Fibroblast of the conjunctiva (primary cell): ENCODE measurements around the gene NBPF1.
"Not testable (repeated sequence)": the region's sequence is repeated elsewhere in the genome, so short reads cannot be mapped to it uniquely, and the experiment has no call there.

Experiments
- DNase-seq: peaks from one replicate; pipeline ENCODE4 v3.0.0-alpha.2; 2010; ENCODE audit warnings: low read depth

Gene NBPF1

DNA sequence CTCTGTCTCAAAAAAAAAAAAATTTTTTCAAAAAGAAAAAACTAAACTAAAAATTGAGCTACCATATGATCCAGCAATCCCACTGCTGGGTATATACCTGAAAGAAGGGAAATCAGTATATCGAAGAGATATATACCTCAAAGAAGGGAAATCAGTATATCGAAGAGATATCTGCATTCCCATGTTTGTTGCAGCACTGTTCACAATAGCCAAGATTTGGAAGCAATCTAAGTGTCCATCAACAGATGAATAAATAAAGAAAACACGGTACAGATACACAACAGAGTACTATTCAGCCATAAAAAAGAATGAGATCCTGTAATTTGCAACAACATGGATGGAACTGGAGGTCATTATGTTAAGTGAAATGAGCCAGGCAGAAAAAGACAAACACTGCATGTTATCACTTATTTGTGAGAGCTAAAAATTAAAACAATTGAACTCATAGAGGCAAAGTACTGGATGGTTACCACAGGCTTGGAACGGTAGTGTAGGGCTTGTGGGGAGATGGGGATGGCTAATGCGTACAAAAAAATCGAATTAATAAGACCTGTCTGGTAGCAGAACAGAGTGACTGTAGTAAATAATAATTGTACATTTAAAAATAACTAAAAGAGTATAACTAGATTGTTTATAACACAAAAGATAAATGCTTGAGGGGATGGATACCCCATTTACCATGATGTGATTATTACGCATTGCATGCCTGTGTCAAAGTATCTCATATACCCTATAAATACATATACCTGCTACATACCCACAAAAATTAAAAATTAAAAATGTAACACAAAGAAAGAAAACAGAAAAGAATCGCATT is 28.0 kb upstream of the NBPF1 start:
- not testable (repeated sequence) for DNase-seq

DNA sequence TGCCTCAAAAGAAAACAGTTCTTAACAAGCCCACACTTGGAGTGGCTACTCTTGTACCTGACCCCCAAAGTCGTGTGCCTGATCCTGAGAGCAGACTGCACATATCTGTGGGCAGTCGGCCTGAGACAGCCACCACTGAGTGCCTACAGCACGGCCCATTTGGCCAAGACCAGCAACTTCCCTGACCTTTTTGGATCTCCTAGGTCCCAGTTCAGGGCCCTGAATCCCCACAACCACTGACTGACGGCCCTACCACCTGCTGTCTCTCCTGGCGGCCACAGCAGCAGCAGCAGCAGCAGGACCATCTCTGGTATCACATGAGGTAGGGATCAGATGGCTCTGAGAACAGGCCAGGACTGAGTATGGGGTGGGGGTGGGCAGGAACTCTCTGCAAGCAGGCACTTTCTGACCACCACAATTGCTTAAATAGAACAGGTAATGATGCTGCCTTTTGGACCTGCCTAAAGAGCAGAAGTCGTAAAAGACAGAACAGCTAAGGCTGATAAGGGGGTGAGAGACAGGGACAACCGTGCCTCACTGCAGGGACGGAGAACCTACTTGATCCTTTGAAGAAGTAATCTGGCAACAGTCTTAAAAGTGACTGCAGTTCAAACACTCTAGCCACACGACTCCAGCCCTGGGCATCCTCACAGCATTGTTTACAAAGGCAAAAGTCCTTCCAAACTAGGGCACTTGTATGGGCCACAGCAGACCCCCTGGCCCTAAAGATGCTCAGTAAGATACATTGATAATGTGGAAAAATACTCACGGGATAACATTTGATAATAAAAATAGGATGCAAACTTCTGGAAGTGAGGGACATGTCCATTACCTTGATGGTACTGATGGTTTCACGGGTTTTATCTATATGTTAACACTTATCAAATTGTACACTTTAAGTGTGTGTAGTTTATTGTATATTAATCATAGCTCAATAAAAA is 26.0 kb upstream of the NBPF1 start:
- not testable (repeated sequence) for DNase-seq

DNA sequence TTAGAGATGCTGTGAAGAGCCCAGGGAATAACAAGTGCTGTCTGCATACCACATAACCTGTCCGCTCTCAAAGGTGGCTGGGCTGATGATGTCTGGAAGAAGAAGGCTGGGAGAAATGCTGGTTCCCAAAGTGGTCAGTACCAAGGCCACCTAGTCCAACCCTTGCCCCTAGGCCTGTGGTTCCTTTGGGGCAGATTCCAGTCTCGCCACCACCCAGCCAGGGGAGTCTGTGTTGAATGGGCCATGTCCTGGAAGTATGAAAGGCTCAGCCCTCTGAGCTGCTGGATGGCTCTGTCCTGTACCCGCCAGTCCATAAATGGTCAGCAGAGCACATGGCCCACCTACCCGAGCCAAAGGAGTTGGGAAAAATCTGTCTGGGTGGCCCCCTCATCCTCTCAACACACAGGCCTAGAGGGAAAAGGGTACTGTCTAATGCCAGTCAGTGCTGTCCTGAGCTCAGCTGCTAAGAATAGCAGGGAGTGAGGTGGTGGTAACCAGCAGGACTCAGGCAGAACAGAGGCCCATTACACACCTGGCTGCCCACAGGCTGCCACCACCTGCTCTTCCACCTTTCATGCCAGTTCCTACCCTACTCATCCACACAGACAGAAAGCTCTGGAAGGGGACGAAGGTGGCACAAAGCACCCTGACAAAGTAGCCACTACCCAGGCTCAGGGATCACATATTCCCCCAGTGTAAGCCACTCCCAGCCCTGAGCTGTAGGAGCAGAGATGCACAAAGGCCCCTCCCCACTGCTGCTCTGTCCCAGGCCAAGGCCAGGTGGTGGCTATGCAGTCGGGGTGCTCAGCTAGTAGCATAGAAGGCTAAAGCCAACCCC is 24.8 kb upstream of the NBPF1 start:
- DNase-seq = not testable (repeated sequence)

DNA sequence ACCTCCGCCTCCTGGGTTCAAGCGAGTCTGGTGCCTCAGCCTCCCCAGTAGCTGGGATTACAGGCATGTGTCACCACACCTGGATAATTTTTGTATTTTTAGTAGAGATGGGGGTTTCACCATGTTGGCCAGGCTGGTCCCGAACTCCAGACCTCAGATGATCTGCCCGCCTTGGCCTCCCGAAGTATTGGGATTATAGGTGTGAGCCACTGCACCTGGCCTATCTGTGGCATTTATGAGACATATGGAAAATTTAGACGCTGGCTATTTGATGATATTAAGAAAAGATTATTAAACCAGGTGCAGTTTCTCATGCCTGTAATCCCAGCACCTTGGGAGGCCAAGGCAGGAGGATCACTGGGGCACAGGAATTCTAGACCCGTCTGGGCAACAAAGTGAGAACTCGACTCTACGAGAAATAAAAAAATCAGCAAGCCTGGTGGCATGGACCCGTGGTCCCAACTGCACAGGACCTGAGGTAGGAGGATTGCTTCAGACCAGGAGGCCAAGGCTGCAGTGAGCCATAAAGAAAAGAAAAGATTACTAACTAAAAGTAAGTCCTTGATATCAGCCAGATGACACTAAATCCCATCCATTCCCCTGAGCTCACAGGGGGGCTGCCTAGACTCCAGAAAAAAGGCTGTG is 23.3 kb upstream of the NBPF1 start:
- not testable (repeated sequence) for DNase-seq

DNA sequence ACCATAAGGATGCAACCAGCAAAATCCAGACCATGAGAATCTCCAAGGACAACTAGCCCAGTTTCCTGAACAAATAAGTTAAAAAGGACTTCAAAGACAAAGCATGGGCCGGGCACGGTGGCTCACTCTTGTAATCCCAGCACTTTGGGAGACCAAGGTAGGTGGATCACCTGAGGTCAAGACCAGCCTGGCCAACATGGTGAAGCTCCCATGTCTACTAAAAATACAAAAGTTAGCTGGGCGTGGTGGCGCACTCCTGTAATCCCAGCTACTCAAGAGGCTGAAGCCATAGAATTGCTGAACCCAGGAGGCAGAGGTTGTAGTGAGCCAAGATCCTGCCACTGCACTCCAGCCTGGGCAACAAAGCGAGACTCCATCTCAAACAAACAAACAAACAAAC is 22.6 kb upstream of the NBPF1 start:
- DNase-seq = not testable (repeated sequence)

DNA sequence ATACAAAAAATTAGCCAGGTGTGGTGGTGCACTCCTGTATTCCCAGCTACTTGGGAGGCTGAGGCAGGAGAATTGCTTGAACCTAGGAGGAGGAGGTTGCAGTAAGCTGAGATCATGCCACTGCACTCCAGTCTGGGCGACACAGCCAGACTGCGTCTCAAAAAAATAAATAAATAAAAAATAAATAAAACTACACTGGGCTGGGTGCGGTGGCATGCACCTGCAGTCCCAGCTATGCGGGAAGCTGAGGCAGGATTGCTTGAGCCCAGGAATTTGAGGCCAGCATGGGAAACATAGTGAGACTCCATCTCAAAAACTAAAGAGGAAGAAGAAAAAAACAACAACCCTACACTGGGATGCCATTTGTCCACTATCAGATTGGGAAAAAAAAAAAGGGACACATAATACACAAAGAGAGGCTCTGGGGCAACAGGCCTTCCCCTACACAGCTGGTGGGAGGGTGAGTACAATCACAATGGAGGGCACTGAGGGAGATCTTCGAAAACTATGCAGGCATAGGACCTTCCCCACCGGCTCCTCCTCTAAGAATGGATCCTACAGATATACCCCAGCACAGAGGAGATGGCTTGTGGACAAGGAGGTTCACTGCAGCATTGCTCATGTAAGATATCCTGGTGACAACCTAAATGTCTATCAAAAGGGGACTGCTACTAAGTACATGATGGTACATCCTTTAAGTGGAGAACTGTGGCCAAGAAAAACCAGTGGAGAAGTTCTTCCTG is 20.3 kb upstream of the NBPF1 start:
- DNase-seq = not testable (repeated sequence)

DNA sequence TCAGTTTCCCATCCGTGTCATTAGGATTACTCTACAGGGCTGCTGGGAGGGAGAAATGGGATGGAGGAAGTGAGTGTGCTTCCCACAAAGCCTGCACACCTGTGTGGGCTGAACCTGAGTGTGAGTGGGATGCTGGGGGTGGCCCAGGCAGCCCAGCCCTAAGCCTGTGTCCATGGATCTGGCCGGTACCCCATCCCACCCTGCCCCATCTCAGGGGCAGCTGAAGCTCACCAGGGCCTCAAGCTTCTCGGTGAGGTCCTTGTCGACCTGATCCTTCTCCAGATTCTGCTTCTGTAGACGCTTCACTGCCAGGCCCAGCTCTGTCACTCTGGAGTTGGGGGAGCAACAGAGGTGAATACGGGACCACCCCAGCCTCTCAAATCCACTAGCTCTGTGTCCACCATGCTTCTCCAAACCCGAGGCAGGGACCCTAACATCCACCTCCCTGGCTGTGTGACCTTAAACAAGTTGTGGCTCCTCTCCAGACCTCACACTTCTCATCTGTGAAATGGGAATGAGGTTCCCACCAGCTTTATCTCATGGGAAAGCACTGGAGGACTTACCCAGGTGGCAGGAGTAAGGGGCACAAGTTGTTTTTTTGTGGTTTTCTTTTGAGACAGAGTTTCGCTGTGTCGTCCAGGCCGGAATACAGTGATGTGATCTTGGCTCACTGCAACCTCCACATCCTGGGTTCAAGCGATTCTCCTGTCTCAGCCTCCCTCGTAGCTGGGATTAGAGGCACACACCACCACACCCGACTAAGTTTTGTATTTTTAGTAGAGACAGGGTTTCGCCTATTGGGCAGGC is 18.9 kb upstream of the NBPF1 start:
- not testable (repeated sequence) for DNase-seq

DNA sequence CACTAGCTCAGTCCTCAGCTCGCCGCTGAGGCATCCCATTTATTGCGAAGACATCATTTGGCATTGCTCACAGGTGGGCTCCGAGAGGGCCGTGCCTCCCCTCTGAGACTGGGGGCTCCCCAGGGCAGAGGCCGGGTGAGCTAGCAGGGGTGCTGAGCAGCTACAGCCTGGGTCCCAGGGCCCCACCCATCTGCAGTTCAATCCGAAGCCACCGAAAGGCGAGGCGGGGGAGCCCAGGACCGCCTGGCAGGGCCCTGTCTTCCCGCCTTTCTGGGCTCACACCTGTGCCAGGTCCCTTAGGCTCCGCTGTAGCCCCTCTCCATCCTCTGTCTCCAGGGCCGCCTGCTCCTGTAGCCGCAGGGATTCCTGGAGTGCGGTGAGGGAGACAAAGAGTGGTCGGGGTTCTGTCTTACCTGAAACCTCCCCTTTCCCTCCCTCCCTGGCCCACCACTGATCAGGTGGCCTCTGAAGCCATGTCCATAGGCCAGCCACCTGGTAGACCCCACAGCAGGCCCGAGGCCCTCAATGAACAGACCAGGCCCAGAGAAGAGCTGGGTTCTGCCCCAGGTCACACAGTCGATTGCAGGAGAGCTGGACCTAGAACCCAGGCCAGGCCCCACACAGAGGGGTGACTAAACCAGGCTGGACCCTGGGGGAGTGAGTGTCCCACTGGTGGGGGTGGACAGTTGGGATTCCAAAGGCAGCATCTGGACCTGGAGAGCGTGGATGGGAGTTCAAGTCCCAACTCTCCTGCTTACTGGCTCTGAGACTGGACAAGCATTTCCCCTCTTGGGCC is 18.1 kb upstream of the NBPF1 start:
- no peak for DNase-seq

DNA sequence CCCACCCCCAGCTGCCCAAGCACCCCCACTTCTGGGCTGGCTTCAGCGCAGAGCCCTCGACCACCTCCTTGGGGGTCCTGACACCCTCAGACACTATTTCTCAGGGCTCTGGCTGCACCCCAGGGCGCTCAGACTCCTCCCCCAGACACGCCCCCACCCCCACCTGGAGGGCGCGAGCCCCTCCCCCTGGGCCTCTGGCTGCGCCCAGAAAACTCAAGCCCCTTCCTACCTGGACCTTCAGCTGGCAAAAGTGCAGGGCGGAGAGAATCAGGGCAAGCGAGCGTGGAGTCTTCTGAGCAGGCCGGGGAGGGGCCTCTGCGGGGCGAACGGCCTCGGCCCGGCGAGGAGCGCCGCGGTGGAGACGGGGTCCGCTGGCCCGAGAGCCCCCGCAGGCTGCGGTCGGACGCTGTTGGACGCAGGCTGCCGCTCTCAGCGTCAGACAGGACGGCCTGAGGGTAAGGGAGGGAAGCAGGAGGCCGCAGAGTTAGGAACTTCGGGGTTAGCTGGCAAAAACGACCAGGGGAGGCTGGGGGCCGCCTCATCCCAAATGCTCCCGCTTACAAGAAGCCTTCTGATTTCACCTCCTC is 17.4 kb upstream of the NBPF1 start:
- DNase-seq = no peak

DNA sequence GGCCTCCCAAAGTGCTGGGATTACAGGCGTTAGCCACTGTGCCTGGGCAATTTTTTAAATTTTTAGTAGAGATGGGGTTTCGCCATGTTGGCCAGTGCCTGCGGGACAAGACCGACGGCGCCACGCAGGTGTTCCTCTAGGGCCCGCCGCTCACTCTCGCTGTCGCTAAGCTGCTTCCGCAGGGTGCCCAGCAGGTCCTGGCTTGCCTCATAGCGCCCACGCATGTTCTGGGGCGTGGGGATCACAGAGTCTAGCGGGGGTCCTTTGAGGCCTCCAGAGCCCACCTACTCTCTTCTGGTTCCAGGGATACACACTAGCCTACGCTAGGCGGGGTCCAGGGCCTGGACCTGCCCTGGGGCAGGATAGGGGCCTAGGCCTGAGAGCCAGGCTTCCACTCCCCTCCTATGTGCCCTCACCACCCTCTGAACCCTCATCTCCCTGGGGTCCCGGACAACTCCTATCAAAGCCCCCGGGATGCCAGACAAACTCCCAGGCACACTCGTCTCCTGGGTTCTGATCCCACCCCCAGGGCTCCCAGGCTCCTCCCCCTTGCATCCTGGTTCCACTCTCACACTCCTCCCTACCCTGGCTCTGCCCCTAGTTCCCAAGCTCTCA is 16.7 kb upstream of the NBPF1 start:
- not testable (repeated sequence) for DNase-seq

DNA sequence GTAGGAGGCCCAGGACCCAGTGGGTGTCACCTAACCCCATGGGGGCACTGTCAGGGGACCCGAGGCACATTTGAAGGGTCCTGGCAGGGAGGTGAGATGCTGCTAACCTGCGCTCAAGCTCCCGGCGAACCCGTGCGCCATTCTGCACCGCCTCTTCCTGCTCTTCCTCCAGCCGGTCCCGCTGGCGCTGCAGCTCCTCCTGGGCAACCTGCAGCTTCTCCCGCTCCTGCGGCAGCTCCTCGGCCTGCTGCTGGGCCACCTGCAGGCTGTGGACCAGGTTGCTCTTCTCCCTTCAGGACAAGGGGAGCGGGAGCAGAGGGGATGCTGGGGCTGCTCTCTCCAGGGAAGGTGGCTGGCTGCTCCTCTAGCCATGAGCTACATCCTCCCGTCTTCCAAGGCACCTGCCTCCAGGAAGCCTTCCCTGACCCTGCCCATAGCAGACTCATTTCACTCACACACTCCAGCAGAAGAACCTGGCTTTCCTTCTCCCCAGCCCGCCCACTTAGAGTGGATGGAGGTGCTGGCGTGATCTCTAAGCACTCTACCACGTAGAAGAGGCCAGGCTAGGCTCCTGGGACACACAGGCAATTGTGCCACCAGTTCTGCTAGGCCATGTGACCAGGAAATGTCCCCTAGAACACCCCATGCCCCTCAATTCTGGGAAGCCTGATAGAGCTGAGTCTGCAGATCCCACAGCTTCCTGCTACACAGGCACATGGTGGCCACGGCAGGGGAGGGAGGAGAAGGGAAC is 15.2 kb upstream of the NBPF1 start:
- DNase-seq = no peak

DNA sequence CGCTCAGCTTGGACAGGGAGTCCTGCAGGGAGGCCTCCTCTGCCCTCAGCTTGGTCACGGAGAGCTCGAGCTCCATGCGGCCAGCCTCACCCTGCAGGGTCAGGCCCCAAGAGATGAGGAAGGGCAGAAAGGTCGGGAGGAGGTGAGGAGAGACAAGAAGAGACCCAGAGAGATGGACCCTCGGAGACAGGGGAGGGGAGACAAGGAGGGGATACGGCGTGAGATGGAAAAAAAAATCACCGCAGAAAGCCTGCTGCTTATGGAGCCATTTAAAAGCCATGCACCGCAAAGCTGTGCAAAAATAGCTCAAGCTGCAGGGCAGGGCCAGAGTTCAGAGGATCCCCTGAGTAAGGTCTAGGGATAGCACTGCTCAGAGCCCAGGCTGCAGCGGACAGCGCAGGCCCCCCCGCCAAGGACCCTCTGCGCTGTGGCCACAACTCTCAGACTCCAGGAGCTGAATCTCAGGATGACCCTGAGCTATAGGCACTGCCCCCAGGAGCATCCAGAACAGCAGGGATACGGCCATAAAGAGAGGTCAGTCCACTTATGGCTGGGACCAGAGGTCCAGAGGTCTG is 13.1 kb upstream of the NBPF1 start:
- not testable (repeated sequence) for DNase-seq

DNA sequence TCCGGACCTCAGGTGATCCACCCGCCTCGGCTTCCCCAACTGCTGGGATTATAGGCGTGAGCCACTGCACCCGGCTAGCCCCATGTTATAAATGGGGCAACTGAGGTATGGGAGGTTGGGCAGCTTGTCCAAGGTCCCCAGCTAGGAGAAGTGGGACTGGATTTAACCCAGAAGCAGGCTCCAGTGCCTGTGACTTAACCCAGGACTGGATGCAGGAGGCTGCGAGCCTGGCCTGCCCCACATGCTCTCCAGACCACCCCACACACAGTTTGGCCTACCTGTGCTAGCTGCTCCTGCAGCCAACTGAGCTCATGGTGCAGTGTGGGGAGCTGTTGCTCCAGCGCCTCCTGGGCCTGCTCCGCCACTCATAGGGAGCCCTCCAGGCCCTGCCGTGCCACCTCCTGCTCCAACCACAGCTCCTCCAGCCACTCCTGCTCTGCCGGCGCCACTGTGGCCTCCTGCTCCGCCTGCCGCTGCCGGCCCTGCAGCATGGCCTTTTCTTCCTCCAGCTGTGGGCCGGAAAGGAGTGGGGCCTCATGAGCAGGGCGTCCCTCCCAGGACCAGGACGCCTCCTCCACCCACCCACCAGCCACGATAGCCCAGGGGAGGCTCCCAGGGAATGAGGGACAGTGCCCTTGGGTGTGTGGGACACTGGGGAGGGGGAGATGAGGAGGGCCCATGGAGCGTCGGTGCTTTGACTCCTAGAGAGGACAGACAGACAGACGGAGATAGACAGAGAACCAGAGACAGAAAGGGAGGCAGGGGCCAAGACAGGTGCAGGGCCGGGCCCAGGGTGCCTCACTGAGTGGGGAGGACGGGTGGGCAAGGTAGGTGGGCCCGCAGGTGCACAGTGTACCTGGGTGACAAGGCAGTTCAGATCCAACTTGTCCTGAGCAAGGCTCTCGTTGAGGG is 12.4 kb upstream of the NBPF1 start:
- DNase-seq = no peak

DNA sequence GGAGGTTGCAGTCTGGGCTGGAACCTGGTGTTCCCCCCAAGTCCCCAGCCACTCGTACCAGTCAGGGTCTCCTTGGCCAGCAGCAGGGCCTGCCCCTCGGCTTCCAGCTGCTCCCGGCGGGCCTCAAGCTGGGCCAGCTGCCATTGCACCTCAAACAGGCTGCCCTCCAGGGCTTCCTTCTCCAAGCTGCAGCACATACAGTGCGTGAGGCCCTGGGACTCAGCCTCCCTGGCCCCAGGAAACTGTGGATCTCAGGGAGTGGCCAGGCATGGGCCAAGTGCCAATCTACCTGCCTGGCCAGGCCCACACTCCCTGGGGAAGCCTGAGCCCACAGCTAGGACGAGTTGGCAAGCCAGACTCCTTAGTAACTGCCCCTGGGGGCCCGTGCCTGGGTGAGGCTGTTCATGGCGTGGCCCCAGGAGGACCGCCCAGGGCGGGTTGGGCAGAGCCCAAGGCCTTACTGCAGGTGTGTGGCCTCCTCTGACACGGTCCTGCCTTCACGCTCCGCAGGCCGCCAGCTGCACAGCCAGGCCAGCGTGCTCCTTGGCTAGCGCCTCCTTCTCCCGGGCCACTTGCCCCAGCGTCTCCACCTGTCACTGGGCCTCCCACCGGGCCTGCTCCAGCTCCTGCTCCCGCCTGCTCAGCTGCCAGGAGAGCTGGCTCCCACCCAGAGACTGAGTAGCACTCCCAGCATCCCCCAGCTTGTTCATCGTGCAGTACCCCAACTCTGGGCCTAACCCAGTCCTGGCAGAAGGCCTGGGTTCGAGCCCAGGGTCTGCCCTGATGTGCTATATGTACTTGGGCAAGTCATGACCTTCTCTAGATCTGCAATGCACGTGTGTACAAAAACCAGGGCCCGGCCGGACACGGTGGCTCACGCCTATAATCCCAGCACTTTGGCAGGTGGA is 10.7 kb upstream of the NBPF1 start:
- not testable (repeated sequence) for DNase-seq

DNA sequence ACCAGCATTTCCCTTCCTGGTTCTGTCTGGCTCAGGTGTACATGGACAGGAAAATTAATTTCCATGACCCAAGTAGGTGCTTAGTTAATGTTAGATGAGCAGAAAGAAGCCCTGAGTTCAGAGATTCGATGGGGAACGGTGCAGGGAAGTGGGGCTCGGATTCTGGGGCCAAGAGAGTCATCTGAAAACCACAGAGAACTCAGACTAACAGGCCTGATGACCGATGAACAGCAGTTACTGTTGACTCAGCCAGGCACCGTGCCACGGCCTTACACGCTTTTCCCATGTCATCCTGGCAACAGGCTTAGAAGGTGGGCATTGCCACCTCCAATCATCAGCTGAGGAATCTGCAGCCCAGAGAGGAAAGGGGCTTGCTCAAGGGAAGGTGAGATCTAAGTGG is 10.0 kb upstream of the NBPF1 start:
- DNase-seq = not testable (repeated sequence)
